Upper lobe of left lung (tissue), 4 donors: ENCODE data around the gene TNC.

Source experiments
- CTCF ChIP-seq, 6 experiments: fragments of 450-650 bp in 4 of 6; fragments of 200-600 bp in 2 of 6; sonication (generic) in 2 of 6; IDR thresholded peaks; one replicate each; pipeline ENCODE4 v1.5.1; 2016 to 2019; ENCODE audit warnings: antibody characterized with exemption in 6 of 6
- EP300 ChIP-seq, 4 donors: sonication (generic); formaldehyde crosslinking; IDR thresholded peaks; one replicate each; pipeline ENCODE4 v1.5.1; 2017; ENCODE audit warnings: antibody characterized with exemption in 4 of 4, control low read depth in 2 of 4
- POLR2A ChIP-seq, 4 donors: fragments of 450-650 bp; IDR thresholded peaks; one replicate each; pipeline ENCODE4 v1.5.1; 2016 to 2017; ENCODE audit warnings: antibody characterized with exemption in 4 of 4, mild to moderate bottlenecking in 2 of 4
- POLR2AphosphoS5 ChIP-seq, 2 donors: sonication (generic); formaldehyde crosslinking; IDR thresholded peaks; one replicate each; pipeline ENCODE4 v1.5.1; 2017; ENCODE audit warnings: antibody characterized with exemption in 2 of 2

GRCh38 chr9:115006660-115007059, 111.3 kb downstream of the TNC start:
- no peak for TF ChIP-seq CTCF (IDR thresholded peaks at IDR 0.05)
- TF ChIP-seq POLR2A (IDR thresholded peaks at IDR 0.05), result no peak
- no peak for TF ChIP-seq EP300 (IDR thresholded peaks at IDR 0.05)
- TF ChIP-seq POLR2AphosphoS5 (IDR thresholded peaks at IDR 0.05), result no peak
